Effector memory CD8-positive, alpha-beta T cell (primary cell): ENCODE data around the gene CALCA.

ENCODE experiments used
- ATAC-seq: fragments of 150-1000 bp; cut with Tn5 transposase; replicated peaks from 2 replicates; pipeline ENCODE4 v1.10.0; 2021; ENCODE audit warnings: mild to moderate bottlenecking, moderate library complexity
- DNase-seq, 3 experiments: peaks; one replicate each; pipeline ENCODE4 v3.0.0; 2021
- H3K27ac Mint-ChIP-seq, 2 donors: one replicate each; pipeline ENCODE4 v1.8.0; 2022; ENCODE audit warnings: mild to moderate bottlenecking in 2 of 2, mixed read lengths in 2 of 2, moderate library complexity in 2 of 2
- H3K27me3 Mint-ChIP-seq, 2 donors: one replicate each; pipeline ENCODE4 v1.8.0; 2022; ENCODE audit warnings: mixed read lengths in 2 of 2
- H3K36me3 Mint-ChIP-seq: one replicate; pipeline ENCODE4 v1.8.0; 2022; ENCODE audit warnings: mild to moderate bottlenecking, moderate library complexity, mixed read lengths; ENCODE audit not compliant: insufficient read depth
- H3K4me1 Mint-ChIP-seq, 2 donors: one replicate each; pipeline ENCODE4 v1.8.0; 2022; ENCODE audit warnings: low read depth in 2 of 2, mixed read lengths in 2 of 2
- H3K4me3 Mint-ChIP-seq, 2 donors: one replicate each; pipeline ENCODE4 v1.8.0; 2022; ENCODE audit warnings: mild to moderate bottlenecking in 2 of 2, mixed read lengths in 2 of 2, moderate library complexity in 2 of 2
- H3K9me3 Mint-ChIP-seq, 2 donors: one replicate each; pipeline ENCODE4 v1.8.0; 2022; ENCODE audit warnings: mixed read lengths in 2 of 2

CALCA gene

DNA sequence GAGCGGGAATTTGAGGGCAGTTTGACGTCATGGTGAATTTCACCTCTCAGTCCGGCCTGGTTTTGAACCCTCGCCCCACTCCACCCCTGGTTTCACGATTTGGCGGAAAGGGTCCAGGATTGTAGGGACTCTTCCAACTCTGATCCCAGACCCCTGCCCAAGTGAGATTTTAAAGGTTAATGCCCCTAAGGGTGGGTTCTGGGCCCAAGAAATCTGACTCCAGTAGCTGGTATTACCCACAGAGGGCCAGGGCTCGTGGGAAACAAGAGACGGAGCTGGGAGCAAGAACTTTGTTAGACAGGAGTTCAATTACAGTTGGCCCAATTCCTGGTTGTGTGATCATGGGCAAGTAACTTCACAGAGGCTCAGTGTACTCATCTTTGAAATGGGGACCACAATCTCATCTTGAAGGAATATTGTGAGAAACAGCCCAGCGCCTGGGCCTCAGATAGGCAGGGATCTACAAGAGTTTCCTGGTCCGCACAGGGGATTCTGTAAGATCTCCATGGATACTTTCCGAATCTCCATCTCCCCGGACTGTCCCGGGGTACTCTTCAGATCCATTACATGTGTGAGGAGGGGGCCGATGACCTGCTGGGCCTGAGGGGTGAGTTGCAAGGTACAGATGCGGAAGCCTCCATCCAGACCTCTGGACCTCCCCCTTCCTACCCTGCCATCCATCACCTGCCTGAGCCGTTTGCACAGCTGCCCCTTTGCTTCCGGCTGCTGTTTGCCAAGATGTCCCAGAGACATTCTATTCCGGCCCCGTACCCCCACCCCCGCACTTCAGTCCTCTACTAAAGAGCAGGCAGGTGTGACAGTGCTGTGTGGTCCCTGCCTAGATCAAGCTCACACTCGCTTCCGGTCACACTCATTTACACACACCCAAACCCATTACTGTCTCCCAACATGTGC, 687 bp upstream of the CALCA start:
- peak overlapping the region; percentile 70 to 82 for H3K4me3 Mint-ChIP-seq
- peaks cover 4% of the 10 kb centered on the region for H3K36me3 Mint-ChIP-seq
- no peaks in the 10 kb centered on the region for H3K9me3 Mint-ChIP-seq
- DNase-seq (no peak), ATAC-seq (no peak)
- H3K27ac Mint-ChIP-seq, result no peak overlapping the region
- peaks cover 81 to 87% of the 10 kb centered on the region in 2 donors for H3K27me3 Mint-ChIP-seq
- peaks cover 27% of the 10 kb centered on the region in 2 donors for H3K4me1 Mint-ChIP-seq

DNA sequence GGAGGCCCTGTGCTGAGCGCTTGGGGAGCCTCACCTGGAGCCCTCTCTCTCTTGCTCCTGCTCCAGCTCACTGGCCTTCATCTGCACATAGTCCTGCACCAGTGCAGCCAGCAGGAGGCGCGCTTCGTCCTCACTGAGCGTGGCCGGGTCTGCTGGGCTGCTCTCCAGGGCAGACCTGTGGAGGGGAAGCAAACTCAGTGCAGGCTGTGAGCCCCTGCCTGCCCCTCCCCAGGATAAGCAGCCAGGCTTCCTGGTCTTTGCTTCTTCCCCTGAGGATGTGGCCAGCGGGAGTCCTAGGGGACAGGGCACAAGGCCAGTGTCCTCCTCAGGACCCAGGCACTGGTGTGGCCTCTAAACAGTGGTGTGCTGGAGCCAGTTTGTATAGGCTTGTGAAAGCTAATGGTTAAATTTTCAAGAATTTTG, 2.2 kb downstream of the CALCA start:
- no peak overlapping the region for H3K4me3 Mint-ChIP-seq
- DNase-seq, result peak in 2 of 3 experiments; percentile 26 to 32
- peaks cover 74 to 77% of the 10 kb centered on the region in 2 donors for H3K27me3 Mint-ChIP-seq
- H3K36me3 Mint-ChIP-seq, result peaks cover 4% of the 10 kb centered on the region
- H3K27ac Mint-ChIP-seq, result no peak overlapping the region
- ATAC-seq, result no peak
- H3K4me1 Mint-ChIP-seq, result peaks cover 23 to 27% of the 10 kb centered on the region in 2 donors
- H3K9me3 Mint-ChIP-seq, result no peaks in the 10 kb centered on the region

- DNase-seq (no peak), ATAC-seq (no peak)
- no peak overlapping the region for H3K4me3 Mint-ChIP-seq
- H3K27me3 Mint-ChIP-seq, result peaks cover 52 to 55% of the 10 kb centered on the region in 2 donors
- H3K4me1 Mint-ChIP-seq, result peaks cover 5 to 10% of the 10 kb centered on the region in 2 donors
- H3K36me3 Mint-ChIP-seq, result peaks cover 4% of the 10 kb centered on the region
- H3K27ac Mint-ChIP-seq, result no peak overlapping the region
- no peaks in the 10 kb centered on the region for H3K9me3 Mint-ChIP-seq
These were observed 4.4 kb downstream of the CALCA start for GRCh38 chr11:14967581-14968243.

DNA sequence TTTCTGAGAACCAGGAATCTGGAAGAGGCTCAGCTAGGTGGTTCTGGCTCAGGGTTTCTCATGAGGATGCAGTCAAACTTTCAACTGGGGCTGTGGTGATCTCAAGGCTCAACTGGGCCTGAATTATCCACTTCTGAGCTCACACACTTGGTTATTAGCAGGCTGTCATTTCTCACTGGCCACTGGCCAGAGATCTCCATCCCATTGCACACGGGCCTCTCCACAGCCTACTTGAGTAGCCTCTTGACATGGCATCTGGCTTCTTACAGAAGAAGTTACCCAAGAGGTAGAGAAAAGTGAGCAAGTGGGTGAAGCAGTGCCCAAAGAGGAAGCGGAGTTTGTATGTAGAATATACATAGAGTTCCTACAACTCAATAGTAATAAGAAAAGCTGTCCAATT, 16.0 kb downstream of the CALCA start:
- peaks cover 0 to under 1% of the 10 kb centered on the region in 2 donors for H3K9me3 Mint-ChIP-seq
- no peak for DNase-seq
- no peaks in the 10 kb centered on the region for H3K4me1 Mint-ChIP-seq
- no peak overlapping the region for H3K4me3 Mint-ChIP-seq
- H3K36me3 Mint-ChIP-seq, result no peaks in the 10 kb centered on the region
- H3K27me3 Mint-ChIP-seq, result peaks cover 2 to 7% of the 10 kb centered on the region in 2 donors
- no peak for ATAC-seq
- H3K27ac Mint-ChIP-seq, result no peak overlapping the region

DNA sequence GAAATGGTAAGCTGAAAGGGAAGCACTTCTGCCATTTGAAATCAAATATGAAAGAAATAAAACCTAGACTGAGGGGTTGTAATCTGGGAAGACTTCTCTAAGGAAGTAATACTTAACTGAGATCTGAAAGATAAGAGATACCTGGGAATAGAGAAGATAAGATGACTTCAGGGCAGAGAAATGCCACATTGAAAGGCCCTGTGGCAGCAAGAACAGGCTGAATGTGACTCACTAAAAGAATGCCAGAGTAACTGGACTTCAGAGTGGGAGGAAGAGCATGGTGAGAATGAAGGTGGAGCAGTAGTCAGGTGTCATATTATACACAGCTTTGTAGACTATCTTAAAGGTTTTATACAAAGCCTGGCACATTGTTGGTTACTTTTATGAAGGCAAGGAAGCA, 17.6 kb downstream of the CALCA start:
- Mint-ChIP-seq H3K36me3 (no peaks in the 10 kb centered on the region), H3K4me3 (no peak overlapping the region), H3K9me3 (no peaks in the 10 kb centered on the region), H3K27ac (no peak overlapping the region), H3K27me3 (peaks cover 0 to 5% of the 10 kb centered on the region in 2 donors), H3K4me1 (no peaks in the 10 kb centered on the region)
- no peak for DNase-seq
- no peak for ATAC-seq

- Mint-ChIP-seq H3K9me3 (no peaks in the 10 kb centered on the region), H3K27ac (no peak overlapping the region), H3K27me3 (peaks cover 0 to 5% of the 10 kb centered on the region in 2 donors), H3K4me1 (no peaks in the 10 kb centered on the region), H3K4me3 (no peak overlapping the region), H3K36me3 (no peaks in the 10 kb centered on the region)
- DNase-seq (no peak), ATAC-seq (no peak)
These were observed 18.2 kb downstream of the CALCA start for GRCh38 chr11:14953904-14954303.

DNA sequence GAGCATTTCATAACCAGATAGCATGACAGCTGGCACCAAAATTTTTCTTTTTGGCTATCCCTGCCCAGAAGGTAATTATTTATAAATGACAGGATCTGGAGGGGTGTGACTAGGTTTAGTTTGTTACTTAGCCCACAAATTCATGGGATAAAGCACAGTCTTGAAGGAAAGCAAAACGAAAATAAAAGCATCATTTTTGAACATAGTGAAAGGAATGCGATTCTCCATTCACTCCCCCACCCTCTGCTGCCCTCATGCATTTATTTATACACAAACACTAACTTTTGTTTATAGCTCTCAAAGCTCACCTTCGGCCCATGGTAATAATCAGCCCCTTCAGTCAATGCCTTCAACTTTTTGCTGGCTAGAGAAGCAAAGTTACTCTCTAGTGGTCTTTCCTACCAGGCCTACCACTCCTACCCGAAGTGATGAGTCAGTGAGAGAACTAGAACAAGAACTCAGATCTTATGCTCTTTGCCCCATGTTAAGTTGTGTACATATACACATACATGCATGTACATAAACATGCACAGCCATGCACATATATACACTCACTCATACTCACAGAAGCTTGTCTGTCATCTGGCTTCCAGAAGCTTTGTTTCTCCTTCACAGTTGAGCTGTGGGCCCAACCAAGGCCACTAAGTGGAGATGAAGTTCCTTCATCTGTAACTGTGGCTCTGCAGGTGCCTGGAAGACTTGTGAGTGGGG, 22.6 kb downstream of the CALCA start:
- no peaks in the 10 kb centered on the region for H3K9me3 Mint-ChIP-seq
- no peaks in the 10 kb centered on the region for H3K36me3 Mint-ChIP-seq
- no peaks in the 10 kb centered on the region for H3K27me3 Mint-ChIP-seq
- no peak overlapping the region for H3K27ac Mint-ChIP-seq
- H3K4me3 Mint-ChIP-seq, result no peak overlapping the region
- ATAC-seq (no peak), DNase-seq (no peak)
- no peaks in the 10 kb centered on the region for H3K4me1 Mint-ChIP-seq

- Mint-ChIP-seq H3K27me3 (no peaks in the 10 kb centered on the region), H3K9me3 (no peaks in the 10 kb centered on the region), H3K4me3 (no peak overlapping the region), H3K36me3 (peaks cover 3% of the 10 kb centered on the region), H3K27ac (no peak overlapping the region), H3K4me1 (no peaks in the 10 kb centered on the region)
- no peak for ATAC-seq
- no peak for DNase-seq
These were observed 29.4 kb downstream of the CALCA start for GRCh38 chr11:14942745-14943144.

DNA sequence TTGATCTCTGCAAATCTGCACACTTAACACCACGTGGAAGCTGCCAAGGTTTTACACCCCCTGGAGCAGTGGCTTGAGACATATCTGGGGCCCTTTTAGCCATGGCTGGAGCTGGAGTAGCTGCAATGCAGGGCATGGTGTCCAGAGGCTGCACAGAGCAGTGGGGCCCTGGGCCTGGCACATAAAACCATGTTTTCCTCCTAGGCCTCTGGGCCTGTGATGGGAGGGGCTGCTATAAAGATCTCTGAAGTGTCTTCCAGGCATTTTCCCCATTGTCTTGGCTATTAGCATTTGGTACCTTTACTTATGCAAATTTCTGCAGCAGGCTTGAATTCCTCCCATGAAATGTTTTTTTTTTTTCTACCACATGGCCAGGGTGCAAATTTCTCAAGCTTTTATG, 33.2 kb downstream of the CALCA start:
- H3K4me1 Mint-ChIP-seq, result no peaks in the 10 kb centered on the region
- H3K4me3 Mint-ChIP-seq, result no peak overlapping the region
- no peaks in the 10 kb centered on the region for H3K27me3 Mint-ChIP-seq
- ATAC-seq (no peak), DNase-seq (no peak)
- H3K36me3 Mint-ChIP-seq, result peaks cover 7% of the 10 kb centered on the region
- H3K9me3 Mint-ChIP-seq, result no peaks in the 10 kb centered on the region
- no peak overlapping the region for H3K27ac Mint-ChIP-seq

GRCh38 chr11:14934641-14935351, 37.4 kb downstream of the CALCA start:
- peaks cover 5 to 9% of the 10 kb centered on the region in 2 donors for H3K27me3 Mint-ChIP-seq
- H3K4me1 Mint-ChIP-seq, result no peaks in the 10 kb centered on the region
- no peak overlapping the region for H3K4me3 Mint-ChIP-seq
- ATAC-seq (no peak), DNase-seq (no peak)
- no peaks in the 10 kb centered on the region for H3K9me3 Mint-ChIP-seq
- H3K27ac Mint-ChIP-seq, result no peak overlapping the region
- peaks cover 4% of the 10 kb centered on the region for H3K36me3 Mint-ChIP-seq

DNA sequence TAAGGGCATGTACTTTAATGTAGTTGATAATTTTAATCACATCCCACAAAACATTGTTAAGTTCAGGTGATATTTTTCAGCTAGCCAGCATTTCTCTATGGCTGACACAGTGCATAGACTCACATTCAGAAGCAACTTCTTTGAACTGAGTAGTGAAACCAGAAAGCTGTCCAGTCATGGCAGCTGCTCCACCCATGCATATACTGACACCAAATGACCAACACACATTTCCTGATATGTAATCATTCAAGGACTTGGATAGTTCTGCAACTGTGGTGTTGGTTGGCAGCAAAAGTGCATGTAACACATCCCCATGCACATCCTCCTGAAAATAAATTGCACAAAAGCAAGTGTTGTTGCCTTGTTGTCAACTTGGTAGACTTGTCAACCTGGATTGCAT, 39.7 kb downstream of the CALCA start:
- Mint-ChIP-seq H3K36me3 (peaks cover 6% of the 10 kb centered on the region), H3K27ac (no peak overlapping the region), H3K4me3 (no peak overlapping the region), H3K4me1 (no peaks in the 10 kb centered on the region), H3K27me3 (peaks cover 9 to 10% of the 10 kb centered on the region in 2 donors), H3K9me3 (no peaks in the 10 kb centered on the region)
- DNase-seq, result no peak
- ATAC-seq, result no peak

DNA sequence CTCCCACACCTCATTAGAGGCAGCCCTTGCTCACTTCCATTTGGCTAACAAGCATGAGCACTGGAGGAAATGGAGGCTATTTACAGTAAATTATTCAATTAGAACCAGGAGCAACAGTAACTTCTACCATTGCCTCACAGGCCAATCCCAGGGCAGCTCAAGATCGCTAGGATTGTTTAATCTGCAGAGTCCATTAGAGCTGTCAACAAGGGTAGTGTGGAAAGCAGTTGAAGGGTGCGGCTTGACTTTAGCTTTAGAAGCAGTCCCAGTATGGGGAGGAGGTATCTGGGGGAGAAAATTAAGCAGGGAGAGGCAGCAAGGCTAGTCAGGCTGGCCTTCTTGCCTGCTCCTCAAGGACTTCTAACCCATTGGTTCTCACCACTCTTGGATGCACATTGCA, 41.8 kb downstream of the CALCA start:
- ATAC-seq, result no peak

GRCh38 chr11:14927146-14927545, 45.0 kb downstream of the CALCA start:
- no peaks in the 10 kb centered on the region for H3K9me3 Mint-ChIP-seq
- H3K4me3 Mint-ChIP-seq, result no peak overlapping the region
- H3K4me1 Mint-ChIP-seq, result no peaks in the 10 kb centered on the region
- H3K36me3 Mint-ChIP-seq, result peaks cover 2% of the 10 kb centered on the region
- no peak for ATAC-seq
- no peak overlapping the region for H3K27ac Mint-ChIP-seq
- H3K27me3 Mint-ChIP-seq, result peaks cover 10 to 14% of the 10 kb centered on the region in 2 donors
- no peak for DNase-seq

More for the DNA sequence above, 41.8 kb downstream of the CALCA start:
- DNase-seq, result no peak
- H3K27ac Mint-ChIP-seq, result no peak overlapping the region
- H3K36me3 Mint-ChIP-seq, result peaks cover 2% of the 10 kb centered on the region
- H3K9me3 Mint-ChIP-seq, result no peaks in the 10 kb centered on the region
- peaks cover 9 to 10% of the 10 kb centered on the region in 2 donors for H3K27me3 Mint-ChIP-seq
- no peak overlapping the region for H3K4me3 Mint-ChIP-seq
- H3K4me1 Mint-ChIP-seq, result no peaks in the 10 kb centered on the region
